CD8-positive, alpha-beta memory T cell (primary cell): Measurements from ENCODE around the gene MN1. TPM values are rescaled to one million over a fixed set of nuclear protein-coding genes. Genes with fewer than 3 reads are reported as not detected.

Source experiments
- CTCF ChIA-PET: fragments of 350-600 bp; sonication (Branson Sonifier 250); formaldehyde crosslinking; loops from one replicate; lab custom pipeline; 2021; ENCODE audit warnings: antibody characterized with exemption; lab: Charles Lee
- POLR2A ChIA-PET: fragments of 350-600 bp; sonication (Branson Sonifier 250); formaldehyde crosslinking; loops from one replicate; lab custom pipeline; 2021; ENCODE audit warnings: antibody characterized with exemption; lab: Charles Lee
- DNase-seq, 5 donors: peaks; one replicate each; pipeline versions ENCODE4 v3.0.0 to v3.0.0-alpha.2; 2020 to 2022; ENCODE audit warnings: mixed read lengths in 1 of 5
- H3K27ac ChIP-seq: one replicate; pipeline ENCODE4 v1.7.0; 2013; ENCODE audit warnings: low read depth, mild to moderate bottlenecking, low read length, moderate library complexity
- H3K27me3 ChIP-seq: 2 replicates; pipeline ENCODE4 v1.7.0; 2013; ENCODE audit warnings: low read length, mild to moderate bottlenecking; ENCODE audit not compliant: insufficient read depth, poor library complexity, severe bottlenecking
- H3K36me3 ChIP-seq: 2 replicates; pipeline ENCODE4 v1.7.0; 2013; ENCODE audit warnings: mild to moderate bottlenecking, low read length, moderate library complexity; ENCODE audit not compliant: insufficient read depth
- H3K4me1 ChIP-seq: 2 replicates; pipeline ENCODE4 v1.7.0; 2013; ENCODE audit warnings: mild to moderate bottlenecking, low read length, moderate library complexity; ENCODE audit not compliant: insufficient read depth
- H3K4me3 ChIP-seq: 2 replicates; pipeline ENCODE4 v1.7.0; 2013; ENCODE audit warnings: mild to moderate bottlenecking, low read length
- H3K9me3 ChIP-seq: 2 replicates; pipeline ENCODE4 v1.7.0; 2013; ENCODE audit warnings: mild to moderate bottlenecking, low read length
- H3K27ac Mint-ChIP-seq, 8 donors: one replicate each; pipeline ENCODE4 v1.8.0; 2020 to 2021; ENCODE audit warnings: mixed read lengths in 8 of 8, mild to moderate bottlenecking in 6 of 8, inconsistent platforms in 3 of 8, moderate library complexity in 3 of 8
- H3K27me3 Mint-ChIP-seq, 2 donors: one replicate each; pipeline ENCODE4 v1.8.0; 2020 to 2021; ENCODE audit warnings: mixed read lengths in 2 of 2, mild to moderate bottlenecking in 1 of 2, moderate library complexity in 1 of 2
- H3K36me3 Mint-ChIP-seq, 3 donors: one replicate each; pipeline ENCODE4 v1.8.0; 2020 to 2021; ENCODE audit warnings: mixed read lengths in 3 of 3, inconsistent platforms in 1 of 3, mild to moderate bottlenecking in 1 of 3
- H3K4me1 Mint-ChIP-seq, 3 donors: one replicate each; pipeline ENCODE4 v1.8.0; 2020 to 2021; ENCODE audit warnings: mixed read lengths in 3 of 3, inconsistent platforms in 1 of 3, mild to moderate bottlenecking in 1 of 3
- H3K4me3 Mint-ChIP-seq, 7 donors: one replicate each; pipeline ENCODE4 v1.8.0; 2020 to 2021; ENCODE audit warnings: mixed read lengths in 7 of 7, mild to moderate bottlenecking in 6 of 7, moderate library complexity in 4 of 7, inconsistent platforms in 2 of 7
- H3K9me3 Mint-ChIP-seq, 5 donors: one replicate each; pipeline ENCODE4 v1.8.0; 2020 to 2022; ENCODE audit warnings: mixed read lengths in 5 of 5, mild to moderate bottlenecking in 3 of 5, moderate library complexity in 2 of 5, inconsistent platforms in 1 of 5
- polyA plus RNA-seq: library from polyadenylated mRNA; unstranded; fragments of 300-500 nt; fragmentation: Illumina TruSeq; gene quantifications from one replicate; pipeline ENCODE4 v1.2.3, GENCODE V29; 2021
- total RNA-seq, 2 experiments: library from RNA; stranded (reverse); gene quantifications; one replicate each; pipeline ENCODE4 v1.2.3, GENCODE V29; 2021

Gene MN1
- total and polyA plus RNA-seq, 3 experiments from 2014 or later, result 0.04 to 0.13 TPM; not detected in 1

DNA sequence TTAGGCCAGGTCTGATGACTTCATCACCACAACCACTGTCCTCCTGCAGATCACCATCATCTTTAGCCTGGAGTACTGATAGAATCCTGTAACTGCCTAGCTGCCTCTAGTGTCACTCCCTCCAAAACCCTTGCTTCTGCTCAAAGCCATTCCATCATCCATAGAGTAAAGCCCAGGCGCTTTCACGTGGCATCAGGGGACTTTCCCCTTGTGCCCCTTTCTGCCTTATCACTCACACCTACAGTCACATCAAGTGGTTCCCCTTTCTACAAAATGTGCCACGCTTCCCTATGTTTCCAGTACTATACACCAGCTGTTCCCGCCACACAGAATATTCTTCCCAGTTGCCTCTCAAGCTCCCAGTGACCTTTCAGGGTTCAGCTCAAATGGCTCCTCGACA lies 75.9 kb downstream of the MN1 start:
- POLR2A ChIA-PET, result no interaction called here
- Histone ChIP-seq H3K4me1 (no peaks in the 10 kb centered on the region), H3K36me3 (no peaks in the 10 kb centered on the region), H3K27me3 (no peaks in the 10 kb centered on the region), H3K27ac (no peak overlapping the region), H3K4me3 (no peak overlapping the region), H3K9me3 (no peaks in the 10 kb centered on the region)
- CTCF ChIA-PET, result no interaction called here
- Mint-ChIP-seq H3K9me3 (peaks cover 0 to 2% (median 0%) of the 10 kb centered on the region in 5 donors), H3K4me1 (no peaks in the 10 kb centered on the region), H3K27ac (no peak overlapping the region), H3K27me3 (peaks cover 6 to 11% of the 10 kb centered on the region in 2 donors), H3K4me3 (no peak overlapping the region), H3K36me3 (no peaks in the 10 kb centered on the region)
- DNase-seq, result no peak

DNA sequence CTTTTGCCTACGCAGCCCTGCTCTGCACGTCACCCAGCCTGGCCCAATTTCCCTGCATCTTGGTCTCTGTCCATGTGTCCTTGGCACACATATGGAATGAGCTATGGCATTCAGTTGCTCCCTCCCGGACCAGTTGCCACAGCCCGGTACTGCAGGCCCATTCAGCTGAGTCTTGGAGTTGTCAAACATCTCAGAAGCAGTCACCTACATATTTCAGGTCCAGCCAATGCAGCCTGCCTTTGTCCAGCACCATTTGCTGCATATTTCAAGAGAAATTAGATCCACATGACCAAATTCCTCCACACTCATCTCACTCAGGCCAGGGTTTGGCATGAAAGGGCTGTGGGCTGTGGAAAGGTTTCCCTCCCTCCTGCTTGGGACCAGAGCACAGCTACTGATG lies 76.8 kb downstream of the MN1 start:
- no peaks in the 10 kb centered on the region for H3K4me1 ChIP-seq
- no peaks in the 10 kb centered on the region for H3K36me3 Mint-ChIP-seq
- H3K9me3 Mint-ChIP-seq, result peaks cover 0 to 2% (median 0%) of the 10 kb centered on the region in 5 donors
- ChIA-PET POLR2A (no interaction called here), CTCF (no interaction called here)
- H3K9me3 ChIP-seq, result no peaks in the 10 kb centered on the region
- H3K27me3 Mint-ChIP-seq, result peaks cover 6% of the 10 kb centered on the region in 2 donors
- no peak overlapping the region for H3K27ac ChIP-seq
- H3K4me3 Mint-ChIP-seq, result no peak overlapping the region
- no peak for DNase-seq
- H3K36me3 ChIP-seq, result no peaks in the 10 kb centered on the region
- H3K27me3 ChIP-seq, result no peaks in the 10 kb centered on the region
- no peak overlapping the region for H3K27ac Mint-ChIP-seq
- H3K4me1 Mint-ChIP-seq, result no peaks in the 10 kb centered on the region
- H3K4me3 ChIP-seq, result no peak overlapping the region

- Mint-ChIP-seq H3K4me3 (no peak overlapping the region), H3K27me3 (peaks cover 6 to 9% of the 10 kb centered on the region in 2 donors), H3K27ac (no peak overlapping the region), H3K9me3 (peaks cover 0 to 2% (median 0%) of the 10 kb centered on the region in 5 donors), H3K36me3 (no peaks in the 10 kb centered on the region), H3K4me1 (no peaks in the 10 kb centered on the region)
- H3K4me3 ChIP-seq, result no peak overlapping the region
- POLR2A ChIA-PET, result no interaction called here
- H3K36me3 ChIP-seq, result no peaks in the 10 kb centered on the region
- CTCF ChIA-PET, result no interaction called here
- no peaks in the 10 kb centered on the region for H3K9me3 ChIP-seq
- H3K27ac ChIP-seq, result no peak overlapping the region
- DNase-seq, result no peak
- no peaks in the 10 kb centered on the region for H3K4me1 ChIP-seq
- H3K27me3 ChIP-seq, result no peaks in the 10 kb centered on the region
Measured at GRCh38 chr22:27724157-27724556, 77.4 kb downstream of the MN1 start.

DNA sequence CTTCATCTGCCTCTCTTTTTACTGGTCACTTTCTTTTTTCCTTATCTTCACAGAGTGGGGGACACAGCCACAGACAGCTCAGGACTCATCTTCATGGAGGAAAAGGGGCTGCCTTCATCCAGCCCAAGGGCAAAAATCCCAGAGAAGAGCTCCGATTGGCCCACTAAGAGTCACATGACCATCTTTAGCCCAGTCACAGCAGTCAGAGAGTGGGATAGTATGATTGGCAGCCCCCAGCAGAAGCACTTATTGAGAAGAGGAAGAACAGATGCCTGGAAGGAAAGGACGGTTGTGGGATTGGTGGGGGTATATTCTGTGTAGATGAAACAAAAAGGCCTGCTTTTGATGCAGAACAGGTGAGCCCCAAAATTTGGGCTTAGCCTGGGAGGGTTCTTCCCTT lies 77.8 kb downstream of the MN1 start:
- Mint-ChIP-seq H3K9me3 (peaks cover 0 to 2% (median 0%) of the 10 kb centered on the region in 5 donors), H3K36me3 (no peaks in the 10 kb centered on the region), H3K27me3 (peaks cover 7 to 9% of the 10 kb centered on the region in 2 donors), H3K27ac (no peak overlapping the region), H3K4me1 (no peaks in the 10 kb centered on the region), H3K4me3 (no peak overlapping the region)
- Histone ChIP-seq H3K9me3 (no peaks in the 10 kb centered on the region), H3K27ac (no peak overlapping the region), H3K4me1 (no peaks in the 10 kb centered on the region), H3K36me3 (no peaks in the 10 kb centered on the region), H3K27me3 (no peaks in the 10 kb centered on the region), H3K4me3 (no peak overlapping the region)
- DNase-seq, result no peak
- ChIA-PET POLR2A (no interaction called here), CTCF (no interaction called here)

DNA sequence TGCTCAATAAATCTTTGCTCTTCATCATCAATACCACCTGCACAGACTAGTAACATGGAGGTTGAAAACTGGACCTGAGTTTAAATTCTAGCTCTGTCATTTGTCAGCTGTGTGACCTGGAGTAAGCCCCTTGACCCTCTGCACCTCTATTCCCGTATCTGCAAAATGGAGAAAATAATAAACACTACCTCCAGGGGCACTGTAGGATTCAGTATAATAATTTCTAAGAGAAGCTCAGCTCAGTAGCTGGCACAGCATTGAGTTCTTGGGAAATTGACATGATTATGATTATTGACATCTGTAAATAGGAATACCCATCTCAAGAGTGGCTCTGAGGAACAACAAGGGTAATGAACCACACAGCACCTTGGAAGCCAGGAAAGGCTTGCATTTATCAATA lies 78.4 kb downstream of the MN1 start:
- no peaks in the 10 kb centered on the region for H3K4me1 Mint-ChIP-seq
- H3K4me3 Mint-ChIP-seq, result no peak overlapping the region
- H3K36me3 Mint-ChIP-seq, result no peaks in the 10 kb centered on the region
- Histone ChIP-seq H3K27ac (no peak overlapping the region), H3K4me3 (no peak overlapping the region), H3K9me3 (no peaks in the 10 kb centered on the region), H3K27me3 (no peaks in the 10 kb centered on the region), H3K4me1 (no peaks in the 10 kb centered on the region), H3K36me3 (no peaks in the 10 kb centered on the region)
- CTCF ChIA-PET, result no interaction called here
- no peak for DNase-seq
- POLR2A ChIA-PET, result no interaction called here
- H3K27ac Mint-ChIP-seq, result no peak overlapping the region
- peaks cover 9 to 10% of the 10 kb centered on the region in 2 donors for H3K27me3 Mint-ChIP-seq
- H3K9me3 Mint-ChIP-seq, result peaks cover 0 to 2% (median 0%) of the 10 kb centered on the region in 5 donors

DNA sequence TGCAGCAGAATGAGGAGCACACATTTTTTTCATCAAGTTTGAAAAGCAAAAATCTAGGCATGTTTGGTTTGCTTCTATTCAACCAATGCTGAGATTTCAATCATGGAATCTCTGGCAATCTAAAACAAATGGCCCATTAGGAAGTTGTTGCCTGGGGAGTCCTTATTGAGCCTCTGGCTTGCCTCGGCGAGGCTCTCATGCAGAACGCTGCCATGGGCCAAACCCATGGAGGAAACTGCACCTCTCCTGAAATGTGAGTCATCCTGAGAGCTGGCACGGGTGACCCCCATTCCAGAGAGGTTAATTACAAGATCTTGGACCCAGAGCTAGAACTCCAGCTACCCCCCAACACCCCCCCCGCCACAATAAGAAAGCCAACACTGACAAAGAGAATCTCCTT lies 80.7 kb downstream of the MN1 start:
- Mint-ChIP-seq H3K27me3 (peaks cover 10 to 15% of the 10 kb centered on the region in 2 donors), H3K4me3 (no peak overlapping the region), H3K27ac (no peak overlapping the region), H3K36me3 (no peaks in the 10 kb centered on the region), H3K4me1 (no peaks in the 10 kb centered on the region), H3K9me3 (peaks cover 0 to 5% (median 2%) of the 10 kb centered on the region in 5 donors)
- Histone ChIP-seq H3K27ac (no peak overlapping the region), H3K9me3 (no peaks in the 10 kb centered on the region), H3K36me3 (no peaks in the 10 kb centered on the region), H3K4me1 (no peaks in the 10 kb centered on the region), H3K27me3 (no peaks in the 10 kb centered on the region), H3K4me3 (no peak overlapping the region)
- ChIA-PET POLR2A (no interaction called here), CTCF (interaction anchor here (1.0 kb wide), 1 partner anchor 8 kb away, joined by 4 read pairs; no protein-coding TSS in a partner anchor)
- DNase-seq, result no peak

- H3K4me1 Mint-ChIP-seq, result no peaks in the 10 kb centered on the region
- Histone ChIP-seq H3K9me3 (no peaks in the 10 kb centered on the region), H3K4me1 (no peaks in the 10 kb centered on the region), H3K27ac (no peak overlapping the region), H3K27me3 (no peaks in the 10 kb centered on the region), H3K4me3 (no peak overlapping the region), H3K36me3 (no peaks in the 10 kb centered on the region)
- ChIA-PET POLR2A (no interaction called here), CTCF (no interaction called here)
- H3K9me3 Mint-ChIP-seq, result peaks cover 0 to 5% (median 2%) of the 10 kb centered on the region in 5 donors
- H3K27ac Mint-ChIP-seq, result no peak overlapping the region
- DNase-seq, result no peak
- H3K27me3 Mint-ChIP-seq, result peaks cover 14 to 19% of the 10 kb centered on the region in 2 donors
- H3K36me3 Mint-ChIP-seq, result no peaks in the 10 kb centered on the region
- no peak overlapping the region for H3K4me3 Mint-ChIP-seq
Measured at GRCh38 chr22:27719535-27720227, 81.9 kb downstream of the MN1 start.

DNA sequence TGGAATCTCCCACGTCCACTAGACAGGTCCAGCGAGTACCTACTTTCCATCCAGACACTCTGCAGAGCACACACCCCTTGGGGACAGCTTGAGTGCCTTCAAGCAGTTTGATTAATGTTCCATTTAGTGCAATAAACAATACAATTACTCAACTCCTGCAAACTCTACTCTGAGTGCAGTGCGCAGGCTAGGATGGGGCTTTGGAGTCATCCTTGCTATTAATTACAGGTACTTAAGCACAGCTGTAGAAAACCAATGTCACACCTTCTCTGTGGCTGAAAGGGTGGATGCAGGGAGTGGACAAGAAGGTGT lies 82.6 kb downstream of the MN1 start:
- no peak overlapping the region for H3K27ac Mint-ChIP-seq
- DNase-seq, result no peak
- ChIA-PET CTCF (no interaction called here), POLR2A (no interaction called here)
- H3K36me3 ChIP-seq, result no peaks in the 10 kb centered on the region
- no peaks in the 10 kb centered on the region for H3K27me3 ChIP-seq
- H3K9me3 ChIP-seq, result no peaks in the 10 kb centered on the region
- H3K4me1 Mint-ChIP-seq, result no peaks in the 10 kb centered on the region
- no peaks in the 10 kb centered on the region for H3K4me1 ChIP-seq
- H3K27ac ChIP-seq, result no peak overlapping the region
- peaks cover 0 to 5% (median 2%) of the 10 kb centered on the region in 5 donors for H3K9me3 Mint-ChIP-seq
- H3K4me3 Mint-ChIP-seq, result no peak overlapping the region
- no peaks in the 10 kb centered on the region for H3K36me3 Mint-ChIP-seq
- no peak overlapping the region for H3K4me3 ChIP-seq
- H3K27me3 Mint-ChIP-seq, result peaks cover 14 to 23% of the 10 kb centered on the region in 2 donors
